Neural cell (in vitro differentiated cells): Measurements from ENCODE around the gene ARFIP2. TPM values are rescaled to one million over a fixed set of nuclear protein-coding genes. Genes with fewer than 3 reads are reported as not detected.

Source experiments
- H2AFZ ChIP-seq: fragments of 200-600, 300-800 bp; sonication (generic), shearing (Covaris generic); 2 replicates; pipeline ENCODE4 v1.6.0; 2014; ENCODE audit warnings: low read depth, mild to moderate bottlenecking, antibody characterized with exemption, low read length, moderate library complexity
- H3F3A ChIP-seq: fragments of 200-600 bp; shearing (Covaris generic); 2 replicates; pipeline ENCODE4 v1.6.1; 2016; ENCODE audit warnings: mild to moderate bottlenecking, moderate library complexity, mixed read lengths, antibody characterized with exemption, low read length; ENCODE audit not compliant: insufficient read depth, poor library complexity, severe bottlenecking
- H3K27ac ChIP-seq: fragments of 200-600, 300-800 bp; sonication (generic), shearing (Covaris generic); 2 replicates; pipeline ENCODE4 v1.5.1; 2014; ENCODE audit warnings: mild to moderate bottlenecking, low read length, moderate library complexity
- H3K27me3 ChIP-seq: fragments of 300-800, 200-600 bp; sonication (generic), shearing (Covaris generic); 2 replicates; pipeline ENCODE4 v1.6.0; 2014; ENCODE audit warnings: mild to moderate bottlenecking, low read depth, low read length, moderate library complexity; ENCODE audit not compliant: insufficient read depth
- H3K36me3 ChIP-seq: fragments of 300-800, 200-600 bp; sonication (generic), shearing (Covaris generic); 2 replicates; pipeline ENCODE4 v1.5.1; 2014; ENCODE audit warnings: mild to moderate bottlenecking, antibody characterized with exemption, low read length, moderate library complexity; ENCODE audit not compliant: insufficient read depth
- H3K4me2 ChIP-seq: fragments of 300-800, 200-600 bp; sonication (generic), shearing (Covaris generic); 2 replicates; pipeline ENCODE4 v1.6.0; 2014; ENCODE audit warnings: mild to moderate bottlenecking, low read length
- H3K4me3 ChIP-seq: fragments of 300-800, 200-600 bp; sonication (generic), shearing (Covaris generic); 2 replicates; pipeline ENCODE4 v1.5.1; 2014; ENCODE audit warnings: mild to moderate bottlenecking, low read length, moderate library complexity
- H3K79me2 ChIP-seq: fragments of 200-600 bp; shearing (Covaris generic); replicated peaks from 2 replicates; pipeline ENCODE4 v1.6.0; 2014; ENCODE audit warnings: mild to moderate bottlenecking, low read length, moderate library complexity; ENCODE audit not compliant: insufficient read depth
- H3K9ac ChIP-seq: fragments of 300-800, 200-600 bp; sonication (generic), shearing (Covaris generic); 2 replicates; pipeline ENCODE4 v1.6.1; 2016; ENCODE audit warnings: mild to moderate bottlenecking, low read length, mixed read lengths
- H3K9me2 ChIP-seq: fragments of 200-600 bp; shearing (Covaris generic); 2 replicates; pipeline ENCODE4 v1.6.1; 2016; ENCODE audit warnings: mild to moderate bottlenecking, low read length, mixed read lengths; ENCODE audit not compliant: insufficient read depth
- H3K9me3 ChIP-seq: fragments of 200-600, 300-800 bp; sonication (generic), shearing (Covaris generic); 2 replicates; pipeline ENCODE4 v1.6.1; 2016; ENCODE audit warnings: mild to moderate bottlenecking, mixed run types, low read length, moderate library complexity, mixed read lengths
- H4K20me1 ChIP-seq: fragments of 200-600 bp; shearing (Covaris generic); 2 replicates; pipeline ENCODE4 v1.6.1; 2016; ENCODE audit warnings: mild to moderate bottlenecking, mixed run types; ENCODE audit not compliant: insufficient read depth
- CTCF ChIP-seq: fragments of 450-650 bp; IDR thresholded peaks from 2 replicates; pipeline ENCODE4 v1.5.1; 2014; ENCODE audit warnings: antibody characterized with exemption, mild to moderate bottlenecking, moderate library complexity; ENCODE audit not compliant: poor library complexity, severe bottlenecking
- EP300 ChIP-seq: fragments of 450-650 bp; conservative IDR thresholded peaks from 2 replicates; pipeline ENCODE4 v1.6.1; 2014; ENCODE audit warnings: antibody characterized with exemption, mild to moderate bottlenecking, moderate library complexity; ENCODE audit not compliant: poor library complexity, severe bottlenecking
- EZH2 ChIP-seq: fragments of 200-600, 300-800 bp; shearing (Covaris generic), sonication (generic); IDR thresholded peaks from 2 replicates; pipeline ENCODE4 v1.6.1; 2014; ENCODE audit warnings: antibody characterized with exemption, low read length, borderline replicate concordance, mild to moderate bottlenecking; ENCODE audit not compliant: insufficient read depth, poor library complexity, severe bottlenecking
- MXI1 ChIP-seq: fragments of 450-650 bp; conservative IDR thresholded peaks from 2 replicates; pipeline ENCODE4 v1.6.1; 2014; ENCODE audit warnings: antibody characterized with exemption, mild to moderate bottlenecking; ENCODE audit not compliant: poor library complexity, severe bottlenecking
- POLR2AphosphoS5 ChIP-seq: IDR thresholded peaks from 2 replicates; pipeline ENCODE4 v1.6.1; 2012
- RAD21 ChIP-seq: fragments of 450-650 bp; conservative IDR thresholded peaks from 2 replicates; pipeline ENCODE4 v1.6.1; 2014; ENCODE audit warnings: antibody characterized with exemption, mild to moderate bottlenecking, moderate library complexity
- REST ChIP-seq: IDR thresholded peaks from 2 replicates; pipeline ENCODE4 v1.6.1; 2012; ENCODE audit warnings: borderline replicate concordance
- SMC3 ChIP-seq: fragments of 450-650 bp; conservative IDR thresholded peaks from 2 replicates; pipeline ENCODE4 v1.6.1; 2014; ENCODE audit warnings: antibody characterized with exemption, mild to moderate bottlenecking, moderate library complexity; ENCODE audit not compliant: poor library complexity
- TAF1 ChIP-seq: IDR thresholded peaks from 2 replicates; pipeline ENCODE4 v1.6.1; 2012; ENCODE audit warnings: low read depth
- polyA plus RNA-seq: library from polyadenylated mRNA; depleted of rRNA; stranded (reverse); fragments of >200 nt; gene quantifications from 2 replicates; pipeline ENCODE4 v1.2.3, GENCODE V29; 2014

Gene ARFIP2
- polyA plus RNA-seq, 1 donor from 2014 or later: 83.7 TPM

GRCh38 chr11:6529266-6529665 lies 48.1 kb upstream of the ARFIP2 start:
- H4K20me1 ChIP-seq: no peaks in the 10 kb centered on the region

GRCh38 chr11:6526411-6527135 lies 45.4 kb upstream of the ARFIP2 start:
- Histone ChIP-seq H3K36me3 (no peaks in the 10 kb centered on the region), H3K27me3 (no peaks in the 10 kb centered on the region), H3K9ac (no peak overlapping the region), H4K20me1 (no peaks in the 10 kb centered on the region), H3K79me2 (no peaks in the 10 kb centered on the region), H2AFZ (no peak overlapping the region), H3K27ac (no peak overlapping the region), H3K4me3 (no peak overlapping the region), H3K4me2 (no peak overlapping the region), H3K9me2 (no peaks in the 10 kb centered on the region), H3F3A (no peaks in the 10 kb centered on the region), H3K9me3 (no peaks in the 10 kb centered on the region)
- TF ChIP-seq REST: no peak
- TF ChIP-seq SMC3: no peak
- no peak for TF ChIP-seq POLR2AphosphoS5
- TF ChIP-seq CTCF: no peak
- TF ChIP-seq EZH2: no peak

More at GRCh38 chr11:6529266-6529665, 48.1 kb upstream of the ARFIP2 start:
- H3K9me2 ChIP-seq: no peaks in the 10 kb centered on the region
- no peak overlapping the region for H3K27ac ChIP-seq
- TF ChIP-seq MXI1 (no peak), RAD21 (no peak), EP300 (no peak), CTCF (no peak), POLR2AphosphoS5 (no peak), TAF1 (no peak), EZH2 (no peak), REST (no peak), SMC3 (no peak)
- no peaks in the 10 kb centered on the region for H3F3A ChIP-seq
- no peak overlapping the region for H3K4me3 ChIP-seq
- no peak overlapping the region for H3K4me2 ChIP-seq
- no peaks in the 10 kb centered on the region for H3K79me2 ChIP-seq
- no peaks in the 10 kb centered on the region for H3K27me3 ChIP-seq
- H2AFZ ChIP-seq: no peak overlapping the region
- H3K9me3 ChIP-seq: no peaks in the 10 kb centered on the region
- no peak overlapping the region for H3K9ac ChIP-seq
- H3K36me3 ChIP-seq: no peaks in the 10 kb centered on the region
